NCI-H82 (cell line): ENCODE data around the gene EIF2AK2.

ENCODE experiments used
- DNase-seq: peaks from one replicate; lab custom pipeline; 2025; lab: John Stamatoyannopoulos, UW

The EIF2AK2 gene

DNA sequence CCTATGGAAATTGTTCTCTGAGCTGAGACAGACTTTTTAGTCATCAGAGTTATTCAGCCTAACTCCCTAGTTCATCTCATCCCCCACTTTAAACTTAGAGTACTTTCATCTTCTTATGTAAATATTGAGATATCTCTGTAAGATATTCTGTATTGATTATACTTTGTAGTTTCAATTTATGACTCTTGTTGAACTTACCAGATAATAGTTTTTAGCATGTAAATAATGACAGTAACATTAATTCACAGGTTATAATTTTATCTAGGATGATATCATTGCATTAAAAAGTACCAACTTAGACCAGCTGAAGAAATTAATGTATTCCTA lies 14.8 kb upstream of the EIF2AK2 start:
- DNase-seq, result no peak

DNA sequence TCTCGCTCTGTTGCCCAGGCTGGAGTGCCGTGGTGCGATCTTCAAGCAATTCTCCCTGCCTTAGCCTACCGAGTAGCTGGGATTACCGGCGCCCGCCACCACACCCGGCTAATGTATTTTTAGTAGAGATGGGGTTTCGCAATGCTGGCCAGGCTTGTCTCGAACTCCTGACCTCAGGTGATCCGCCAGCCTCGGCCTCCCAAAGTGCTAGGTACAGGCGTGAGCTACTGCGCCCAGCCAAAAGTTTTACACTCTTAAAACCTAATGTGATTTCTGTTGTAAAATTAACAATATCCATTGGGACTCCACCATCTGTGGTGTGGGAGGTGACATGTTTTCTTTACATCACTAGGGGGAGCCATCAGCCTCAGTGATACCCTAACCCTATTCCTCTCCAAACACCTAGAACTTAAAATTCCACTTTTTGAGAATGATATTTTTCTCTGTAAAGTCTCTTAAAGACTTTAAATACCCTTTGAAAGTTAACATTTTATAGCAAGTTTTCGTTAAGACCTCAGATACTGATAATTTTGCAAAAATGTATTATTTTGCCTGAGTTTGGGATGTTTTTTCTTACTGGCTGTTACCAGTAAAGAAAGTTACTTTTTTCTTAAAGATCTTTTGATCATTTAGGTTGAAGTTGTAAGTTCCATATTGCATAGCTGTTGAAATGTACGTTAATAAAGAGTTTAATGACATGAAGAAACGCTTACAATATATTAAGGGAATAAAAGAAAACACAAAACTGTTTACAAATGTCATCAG lies 11.6 kb upstream of the EIF2AK2 start:
- peak; percentile 69 for DNase-seq

DNA sequence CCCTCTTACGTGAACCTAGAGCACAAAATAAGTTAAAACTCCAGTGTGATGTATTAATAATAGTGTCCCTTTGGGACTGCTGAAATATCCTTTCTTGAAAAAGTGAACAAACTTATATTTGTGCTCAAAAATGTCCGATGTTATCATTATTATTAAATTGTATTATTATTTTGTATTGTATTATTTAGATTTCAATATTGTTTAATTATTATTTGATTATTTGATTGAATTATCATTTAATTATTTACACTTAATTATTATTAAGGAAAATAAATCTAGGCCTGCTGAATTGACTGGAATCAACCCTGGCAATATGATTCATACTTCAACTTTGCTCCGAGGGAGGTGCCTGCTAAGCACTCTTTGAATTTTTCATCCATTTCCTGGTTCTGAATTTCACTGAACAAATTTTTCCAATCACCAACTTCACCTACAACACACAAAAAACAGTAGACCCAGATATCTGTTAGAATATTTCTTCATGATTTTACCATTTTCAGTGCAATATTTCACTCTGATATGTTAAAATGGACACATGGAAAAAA lies 10.9 kb upstream of the EIF2AK2 start:
- DNase-seq, result no peak

DNA sequence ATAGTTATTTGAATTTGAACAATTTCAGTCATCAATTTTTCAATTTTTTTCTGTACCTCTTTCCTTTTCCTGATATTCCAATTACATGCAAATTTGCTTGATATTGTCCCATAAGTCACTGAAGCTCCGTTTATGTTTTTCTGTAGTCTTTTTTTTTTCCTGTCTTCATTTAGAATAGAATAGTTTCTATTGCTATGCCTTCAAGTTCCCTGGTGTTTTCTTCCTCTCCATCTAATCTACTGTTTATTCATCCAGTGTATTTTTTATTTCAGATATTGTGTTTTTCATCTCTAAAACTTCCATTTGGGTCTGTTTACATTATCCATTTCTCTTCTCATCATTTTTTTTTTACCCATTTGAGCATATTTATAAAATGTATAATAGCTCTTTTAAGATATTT lies 8.0 kb upstream of the EIF2AK2 start:
- DNase-seq, result no peak

DNA sequence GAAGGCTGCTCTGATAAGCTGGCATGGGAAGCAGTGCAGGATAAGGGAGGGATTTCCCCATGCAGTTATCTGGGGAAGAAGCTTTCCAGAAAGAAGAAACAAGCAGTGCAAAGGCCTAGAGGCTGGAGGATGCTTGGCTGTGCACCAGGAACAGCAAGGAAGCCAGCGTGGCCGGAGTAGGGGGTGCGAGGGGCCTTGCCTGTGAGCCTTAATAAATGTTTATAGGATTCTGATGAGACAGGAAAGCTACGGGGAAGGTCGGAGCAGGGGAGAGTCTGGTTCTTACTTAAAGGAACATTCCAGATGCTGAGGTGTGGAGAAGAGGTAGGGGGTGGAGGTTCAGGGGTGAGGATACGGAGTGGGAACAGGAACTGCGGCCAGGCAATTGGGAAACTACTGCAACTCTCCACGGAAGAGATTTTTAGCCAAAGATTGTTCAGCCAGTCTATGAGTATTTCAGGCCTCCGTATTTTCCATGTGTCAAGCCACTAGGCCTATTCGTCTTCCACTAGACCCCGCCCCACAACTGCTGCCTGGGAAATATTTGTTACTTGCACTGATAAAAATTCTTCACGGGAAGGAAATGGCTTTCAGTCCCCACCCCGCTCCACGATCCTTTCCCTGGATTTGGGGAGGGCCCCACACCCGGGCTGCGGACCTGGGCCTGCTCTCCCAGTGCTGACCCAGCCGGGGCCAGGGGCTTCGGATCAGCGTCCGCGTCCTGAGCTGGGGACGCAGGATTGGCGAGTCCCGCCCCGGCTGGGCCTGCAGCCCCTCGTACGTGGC lies 516 bp downstream of the EIF2AK2 start:
- peak; percentile 64 for DNase-seq

DNA sequence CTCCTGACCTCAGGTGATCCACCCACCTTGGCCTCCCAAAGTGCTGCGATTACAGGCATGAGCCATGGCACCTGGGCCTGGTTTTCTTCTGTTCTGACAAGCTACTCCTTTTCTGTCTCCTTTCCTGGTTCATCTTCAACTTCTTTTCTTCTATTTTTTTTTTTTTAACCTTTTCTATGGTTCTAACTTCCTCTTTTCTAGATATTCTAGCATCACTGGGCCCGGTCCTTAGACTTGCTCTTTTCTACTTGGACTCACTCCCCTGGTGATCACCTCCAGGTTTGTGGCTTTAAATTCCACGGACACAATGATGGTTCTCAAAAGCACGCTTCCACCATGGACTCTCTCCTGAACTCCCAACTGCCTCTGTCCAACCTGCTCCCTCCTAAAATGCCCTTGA lies 2.0 kb downstream of the EIF2AK2 start:
- no peak for DNase-seq

DNA sequence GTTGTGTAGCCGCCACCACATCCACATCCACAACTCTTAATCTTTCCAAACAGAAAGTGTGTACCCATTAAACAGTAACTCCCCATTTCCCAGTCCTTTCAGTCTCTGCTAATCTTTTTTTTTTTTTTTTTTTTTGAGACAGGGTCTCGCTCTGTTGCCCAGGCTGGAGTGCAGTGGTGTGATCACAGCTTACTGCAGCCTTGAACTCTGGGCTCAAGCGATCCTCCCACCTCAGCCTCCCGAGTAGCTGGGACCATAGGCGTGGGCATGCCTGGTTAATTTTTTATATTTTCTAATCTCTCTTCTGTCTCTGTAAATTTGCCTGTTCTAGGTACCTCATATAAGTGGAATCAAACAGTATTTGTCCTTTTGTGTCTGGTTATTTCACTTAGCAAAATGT lies 3.6 kb downstream of the EIF2AK2 start:
- no peak for DNase-seq

DNA sequence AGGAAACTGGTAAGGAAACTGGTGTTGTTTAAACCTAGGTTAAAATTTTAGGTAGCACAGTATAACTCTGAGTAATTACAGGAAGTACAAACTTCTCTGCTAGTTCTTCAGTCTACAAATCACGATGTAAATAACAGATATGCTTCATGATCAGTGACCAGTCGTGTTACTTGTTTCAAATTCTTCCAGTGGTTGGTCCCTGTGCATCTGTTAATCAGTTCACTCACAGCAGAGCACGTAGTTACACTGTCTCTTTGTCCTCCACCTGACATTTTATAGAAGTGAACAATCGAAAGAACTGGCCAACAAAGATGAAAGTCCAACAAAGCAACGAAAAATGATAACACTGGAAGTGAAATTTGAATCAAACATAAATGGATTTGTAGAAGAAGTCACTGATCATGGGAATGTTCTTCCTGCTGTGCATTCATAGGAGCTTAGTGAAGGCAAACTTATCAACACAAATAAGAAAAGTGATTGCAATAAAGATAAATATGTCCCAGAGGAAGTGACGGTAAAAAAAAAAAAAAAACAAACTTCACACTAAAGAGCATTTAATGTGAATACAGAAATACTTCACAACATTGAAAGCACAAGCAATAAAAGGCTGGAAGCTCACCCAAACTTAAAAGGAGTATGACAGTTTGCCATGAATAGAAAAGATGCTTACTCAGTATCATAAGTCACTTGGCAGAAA lies 7.0 kb downstream of the EIF2AK2 start:
- DNase-seq, result no peak

DNA sequence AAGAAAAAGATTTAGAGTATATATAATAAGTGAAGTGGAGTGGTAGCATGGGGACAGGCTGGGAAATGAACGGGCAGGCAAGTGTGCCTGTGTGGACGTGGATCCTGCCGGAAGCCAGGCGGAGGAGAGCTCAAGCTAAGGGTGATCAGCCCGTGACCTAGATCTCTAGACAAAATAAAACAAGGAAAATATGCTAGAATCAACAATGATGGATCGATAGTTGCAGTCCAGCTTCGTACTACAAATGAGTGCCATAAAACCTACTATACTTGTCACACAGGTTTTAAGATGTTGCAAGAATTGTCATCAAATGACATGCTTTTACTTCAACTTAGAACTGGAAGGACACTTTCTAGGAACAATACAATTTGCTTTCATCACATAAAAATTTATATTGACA lies 8.5 kb downstream of the EIF2AK2 start:
- DNase-seq, result no peak

DNA sequence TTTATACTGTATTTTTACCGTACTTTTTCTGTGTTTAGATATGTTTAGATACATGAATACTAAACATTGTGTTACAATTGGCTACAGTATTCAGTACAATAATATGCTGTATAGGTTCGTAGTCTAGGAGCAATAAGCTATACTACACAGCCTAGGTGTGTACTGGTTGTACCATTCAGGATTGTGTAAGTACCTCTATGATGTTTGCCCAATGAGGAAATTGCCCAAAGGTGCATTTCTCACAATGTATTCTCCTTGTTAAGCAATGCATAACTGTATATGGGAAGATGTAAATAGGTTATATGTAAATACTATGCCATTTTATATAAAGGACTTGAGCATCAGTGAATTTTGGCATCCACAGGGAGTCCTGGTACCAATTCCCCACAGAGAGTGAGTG lies 10.7 kb downstream of the EIF2AK2 start:
- no peak for DNase-seq

DNA sequence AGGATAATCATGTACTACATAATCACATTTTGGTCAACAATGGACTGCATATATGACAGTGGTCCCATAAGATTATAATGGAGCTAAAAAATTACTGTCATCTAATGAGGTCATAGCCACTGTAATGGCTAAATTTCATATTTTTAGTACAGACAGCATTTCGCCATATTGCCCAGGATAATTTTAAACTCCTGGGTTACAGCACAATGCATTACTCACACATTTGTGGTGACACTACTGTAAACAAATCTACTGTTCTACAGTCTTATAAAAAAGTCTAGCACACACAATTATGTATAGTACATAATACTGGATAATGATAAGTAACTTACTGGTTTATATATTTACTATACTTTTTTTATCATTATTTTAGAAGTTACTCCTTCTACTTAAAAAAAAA lies 12.8 kb downstream of the EIF2AK2 start:
- no peak for DNase-seq

DNA sequence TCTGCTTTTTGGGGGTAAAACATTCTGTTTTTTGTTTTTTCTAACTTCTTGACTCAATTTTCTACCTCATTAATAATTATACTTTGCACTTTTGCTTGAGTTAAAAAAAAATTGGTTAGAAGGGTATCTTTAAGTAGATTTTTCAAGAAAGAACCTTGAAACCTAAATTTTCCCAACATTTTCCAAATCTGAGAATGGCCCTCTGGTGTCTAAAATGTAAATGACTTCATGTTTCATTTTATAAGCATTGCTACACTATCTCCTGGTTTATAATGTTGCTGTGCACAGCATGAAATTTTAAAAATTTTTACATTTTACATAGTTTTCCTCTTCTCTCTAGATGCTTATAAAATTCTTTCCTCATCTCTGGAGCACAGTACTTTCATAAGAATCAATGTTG lies 14.2 kb downstream of the EIF2AK2 start:
- no peak for DNase-seq

DNA sequence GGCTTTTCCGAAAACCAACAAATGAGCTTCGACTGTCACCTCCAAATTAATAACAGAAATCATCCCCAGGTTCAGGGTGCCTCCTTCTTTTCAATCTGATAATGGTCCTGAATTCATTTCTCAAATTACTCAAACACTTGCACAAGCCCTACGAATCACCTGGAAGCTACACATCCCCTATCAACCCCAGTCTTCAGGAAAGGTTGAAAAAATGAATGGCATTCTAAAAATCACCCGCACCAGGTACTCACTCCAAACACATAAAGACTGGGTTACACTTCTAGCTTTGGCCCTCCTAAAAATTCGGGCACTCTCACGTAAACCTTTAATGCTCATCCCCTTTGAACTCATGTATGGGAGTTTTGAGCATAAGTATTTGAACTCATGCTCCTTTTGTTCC lies 23.9 kb downstream of the EIF2AK2 start:
- no peak for DNase-seq

DNA sequence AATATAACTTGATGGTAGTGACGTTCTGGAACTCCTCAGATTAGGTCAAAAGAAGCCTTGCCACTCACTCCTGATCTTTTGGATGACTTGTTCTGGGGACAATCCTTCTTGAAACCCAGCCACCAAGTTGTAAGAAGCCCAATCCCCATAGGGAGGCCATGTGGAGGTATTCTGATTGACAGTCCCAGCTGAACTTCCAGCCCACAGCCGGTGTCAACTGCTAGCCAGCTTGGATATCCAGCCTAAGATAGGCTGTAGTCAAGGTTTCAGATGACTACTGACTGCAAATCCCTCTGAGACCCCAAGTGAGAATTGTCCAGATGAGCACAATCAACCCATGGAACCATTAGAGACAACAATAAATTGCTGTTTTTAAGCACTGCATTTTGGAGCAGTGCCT lies 31.4 kb downstream of the EIF2AK2 start:
- no peak for DNase-seq

DNA sequence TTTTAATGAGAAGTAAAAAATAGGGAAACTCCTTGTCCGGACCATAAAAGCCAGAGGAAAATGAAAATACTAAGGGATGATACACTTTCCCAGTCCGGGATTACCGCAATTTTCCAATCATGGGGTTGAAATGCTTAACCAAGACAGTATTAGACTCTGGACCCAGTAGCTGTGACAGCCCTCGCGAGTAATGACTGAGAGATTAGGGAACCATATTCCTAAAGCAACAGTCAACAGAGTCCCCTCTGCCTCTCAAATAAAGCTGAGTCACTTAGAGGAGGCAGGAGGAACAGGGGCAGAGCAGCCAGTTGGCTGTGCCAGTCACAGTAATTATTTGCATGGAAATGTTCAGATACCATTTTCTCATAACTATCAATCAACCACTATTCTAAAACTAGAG lies 37.6 kb downstream of the EIF2AK2 start:
- DNase-seq, result no peak

DNA sequence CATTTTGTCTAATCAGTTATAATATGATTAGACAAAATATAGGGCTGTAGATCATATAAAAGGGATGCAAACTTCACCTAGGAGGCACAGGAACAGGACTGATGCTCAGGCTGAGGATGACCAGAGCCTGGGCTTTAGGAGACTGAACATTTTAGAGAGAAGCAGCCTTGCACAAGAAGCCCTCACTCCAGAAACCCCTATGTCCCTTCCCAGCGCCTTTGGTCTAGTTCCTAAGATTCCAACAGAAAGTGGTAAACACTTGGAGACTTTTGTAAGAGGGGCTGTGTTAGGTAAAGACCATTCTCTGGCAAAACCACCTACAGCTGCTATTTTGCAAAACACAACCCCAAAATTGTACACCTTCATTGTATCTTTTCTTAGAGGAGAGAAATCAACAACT lies 39.2 kb downstream of the EIF2AK2 start:
- no peak for DNase-seq

DNA sequence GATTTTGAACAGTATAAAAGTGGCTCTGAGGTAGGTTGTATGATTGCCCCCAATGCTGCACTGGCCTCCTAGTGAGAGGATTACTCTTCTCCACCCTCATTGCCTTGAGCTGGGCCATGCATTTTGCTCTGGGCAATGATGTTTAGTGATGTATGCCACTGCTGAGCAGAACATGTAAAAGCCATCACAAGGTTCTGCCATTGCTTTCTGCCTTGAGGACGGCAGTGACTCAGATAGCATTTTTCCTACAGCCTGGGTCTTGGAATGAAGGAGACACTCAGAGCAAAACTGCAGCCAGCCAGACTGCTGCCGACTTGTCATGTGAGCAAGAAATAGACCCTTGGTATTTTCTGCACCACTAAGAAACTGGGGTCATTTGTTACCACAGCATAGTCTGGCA lies 44.8 kb downstream of the EIF2AK2 start:
- DNase-seq, result no peak

DNA sequence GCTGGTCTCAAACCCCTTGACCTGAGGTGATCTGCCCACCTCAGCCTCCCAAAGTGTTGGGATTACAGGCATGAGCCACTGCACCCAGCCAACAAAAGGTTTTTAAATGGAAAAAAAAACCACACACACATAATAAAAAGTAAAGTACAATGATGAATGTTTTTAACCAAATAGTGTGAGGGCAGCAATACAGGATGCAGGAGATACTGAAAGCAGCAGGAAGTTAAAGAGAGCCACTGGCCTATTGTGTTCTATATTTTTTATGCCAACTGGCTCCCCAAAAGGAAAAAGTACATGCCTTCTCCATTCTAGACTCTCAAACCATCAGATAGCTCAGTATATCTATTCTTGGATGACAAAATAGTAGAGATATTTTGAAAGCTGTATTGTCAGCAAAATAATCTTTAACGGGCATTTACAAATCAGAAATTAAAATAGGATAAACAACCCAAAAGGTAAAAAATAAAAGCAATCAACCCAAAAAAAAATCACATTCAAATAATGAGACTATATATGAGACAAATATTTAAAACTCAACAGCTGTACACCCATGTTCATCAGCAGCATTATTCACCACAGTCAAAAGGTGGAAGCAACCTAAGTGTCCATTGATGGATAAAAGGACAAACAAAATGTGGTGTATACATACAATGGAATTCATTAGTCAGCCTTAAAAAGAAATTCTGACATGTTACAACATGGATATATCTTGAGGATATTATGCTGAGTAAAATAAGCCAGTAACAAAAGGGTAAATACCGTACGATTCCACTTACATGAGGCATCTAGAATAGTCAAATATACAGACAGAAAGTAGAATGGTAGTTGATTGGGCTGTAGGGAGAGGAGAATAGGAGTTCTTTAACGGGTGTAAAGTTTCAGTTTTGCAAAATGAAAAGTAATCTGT lies 46.2 kb downstream of the EIF2AK2 start:
- no peak for DNase-seq

DNA sequence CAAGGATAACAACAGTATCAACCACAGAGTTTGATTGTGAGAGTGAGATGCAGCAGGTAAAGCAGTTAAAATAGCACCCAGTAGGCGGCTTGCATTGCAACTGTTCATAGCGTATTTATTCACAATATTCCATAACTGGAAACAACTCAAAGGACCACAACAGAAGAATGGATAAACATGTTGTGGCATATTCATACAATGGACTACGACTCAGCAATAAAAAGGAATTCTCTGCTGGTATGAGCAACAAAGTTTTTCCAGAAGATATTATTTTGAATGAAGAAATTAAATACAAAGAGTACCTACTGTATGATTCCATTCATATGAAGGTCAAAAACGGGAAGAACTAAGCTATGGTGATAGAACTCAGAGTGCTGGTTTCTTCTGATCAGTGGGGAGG lies 47.3 kb downstream of the EIF2AK2 start:
- DNase-seq, result no peak

DNA sequence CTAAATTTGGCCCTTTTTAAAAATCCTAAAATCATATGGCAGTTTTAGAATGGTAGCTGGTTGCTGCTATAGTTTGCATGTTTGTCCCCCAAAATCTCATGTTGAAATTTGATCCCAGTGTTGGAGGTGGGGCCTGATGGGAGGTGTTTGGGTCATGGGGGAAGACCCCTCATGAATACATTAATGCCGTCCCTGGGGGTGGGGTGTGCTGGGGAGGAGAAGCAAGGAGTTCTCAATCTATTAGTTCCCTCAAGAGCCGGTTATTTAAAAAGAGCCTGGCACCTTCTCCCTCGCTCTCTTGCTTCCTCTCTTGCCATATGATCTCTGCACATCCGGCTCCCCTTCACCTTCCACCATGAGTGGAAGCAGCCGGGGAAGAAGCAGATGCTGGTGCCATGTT lies 51.6 kb downstream of the EIF2AK2 start:
- no peak for DNase-seq

DNA sequence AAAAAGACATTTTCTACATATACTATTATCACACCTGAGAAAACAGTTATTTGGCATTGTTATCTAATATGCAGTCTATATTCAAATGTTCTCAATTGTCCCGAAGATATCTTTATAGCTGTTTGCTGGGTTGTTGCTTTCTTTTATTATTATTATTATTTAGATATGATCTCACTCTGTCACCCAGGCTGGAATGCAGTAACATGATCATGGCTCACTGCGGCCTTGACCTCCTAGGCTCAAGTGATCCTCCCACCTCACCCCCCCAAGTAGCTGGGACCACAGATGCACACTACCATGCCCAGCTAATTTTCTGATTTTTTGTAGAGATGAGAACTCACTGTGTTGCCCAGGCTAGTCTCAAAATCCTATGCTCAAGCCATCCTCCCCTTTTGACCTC lies 52.6 kb downstream of the EIF2AK2 start:
- no peak for DNase-seq

DNA sequence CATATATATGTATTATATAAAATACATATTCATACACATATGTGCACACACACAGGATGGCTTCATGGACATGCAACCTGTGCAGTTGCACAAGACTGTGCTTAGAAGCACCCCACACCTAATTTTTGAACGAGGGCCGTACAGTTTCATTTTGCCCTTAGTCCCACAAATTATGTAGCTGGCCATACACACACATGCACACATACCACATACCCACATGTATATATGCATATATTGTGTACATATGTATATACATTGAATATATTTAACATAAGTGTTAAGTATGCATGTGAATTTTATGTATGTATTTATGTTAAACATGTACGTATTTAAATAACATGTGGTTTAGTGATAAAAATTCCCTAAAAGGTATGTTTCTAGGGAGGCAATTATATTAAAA lies 54.2 kb downstream of the EIF2AK2 start:
- no peak for DNase-seq
